Measurements from ENCODE around the gene CTCFL. TPM values are rescaled to one million over a fixed set of nuclear protein-coding genes. Genes with fewer than 3 reads are reported as not detected.

CTCFL gene
- total and polyA plus RNA-seq, 3 donors from 2014 or later: 19.8 to 33.9 (median 24.8) TPM

DNA sequence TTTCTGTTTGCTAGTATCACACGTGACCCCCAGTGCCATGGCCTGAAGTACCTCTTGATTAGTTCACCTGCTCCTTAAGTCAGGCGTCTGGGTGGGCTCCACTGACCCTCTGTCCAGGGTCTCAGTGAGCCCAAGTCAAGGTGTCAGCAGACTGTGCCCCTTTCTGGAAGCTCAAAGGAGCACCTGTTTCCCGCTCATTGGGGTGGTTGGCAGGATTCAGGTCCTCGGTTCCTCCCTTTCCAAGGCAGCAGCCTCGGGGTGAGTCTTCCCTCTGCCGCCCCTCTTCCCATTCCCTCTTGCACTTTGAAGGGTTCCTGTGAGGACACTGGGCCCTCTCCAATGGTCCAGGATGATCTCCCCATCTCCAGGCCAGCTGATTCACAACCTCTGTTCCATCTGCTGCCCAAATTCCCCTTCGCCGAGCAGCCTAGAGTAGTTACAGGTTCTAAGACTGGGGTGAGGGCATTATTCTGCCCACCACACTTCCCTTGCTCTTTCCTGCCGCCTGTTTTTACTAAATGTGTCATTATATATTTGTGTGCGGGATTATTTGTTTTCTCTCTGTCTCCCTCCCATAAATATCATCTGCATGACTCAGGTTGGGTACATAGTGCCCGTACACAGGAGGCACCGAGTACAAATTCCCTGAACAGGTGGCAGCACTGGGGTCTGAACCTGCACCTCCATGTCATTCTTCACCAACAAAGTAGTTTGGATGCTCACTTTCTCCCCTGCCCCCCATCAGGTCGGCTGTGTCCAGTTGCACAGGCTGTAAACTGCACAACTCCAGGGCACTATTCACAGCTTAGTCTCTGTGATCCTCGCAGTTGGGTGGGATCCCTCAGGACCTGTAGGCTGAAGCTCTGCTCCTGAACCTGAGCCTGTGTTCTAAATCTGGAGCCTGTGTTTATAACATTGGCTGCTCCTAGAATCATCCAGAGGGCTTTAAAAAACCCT, 75.3 kb downstream of the CTCFL start:
- Histone ChIP-seq H3K9me3 (no peaks in the 10 kb centered on the region), H3K27ac (no peak overlapping the region)

DNA sequence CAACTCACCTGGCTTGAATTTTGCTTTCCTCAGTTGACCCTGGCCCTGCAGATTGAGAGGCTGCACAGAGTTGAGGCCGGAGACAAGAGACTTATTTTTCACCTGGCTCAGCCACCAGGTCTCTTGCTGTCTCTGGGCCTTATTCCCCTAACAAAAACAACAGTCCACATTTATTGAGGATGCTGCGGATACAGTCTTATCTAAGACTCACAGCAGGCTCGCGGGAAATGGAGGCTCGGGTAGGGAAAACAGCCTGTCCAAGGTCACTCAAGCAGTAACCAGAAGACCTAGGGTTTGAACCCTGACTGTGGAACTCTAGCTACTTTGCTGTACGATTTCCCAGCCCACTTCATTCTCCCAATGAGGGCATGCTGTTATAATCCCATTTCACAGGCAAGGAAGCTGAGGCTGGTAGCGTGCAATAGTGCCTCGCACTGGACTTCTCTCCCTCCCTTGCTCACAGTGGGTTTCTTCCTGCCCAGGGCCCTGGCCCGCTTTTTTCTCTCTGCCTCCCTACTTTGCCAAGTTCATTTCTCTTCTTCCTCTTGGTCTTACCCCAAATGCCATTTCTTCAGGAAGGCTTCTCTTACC, 76.1 kb downstream of the CTCFL start:
- WGBS, 2 donors: 81 to 84% methylated on average over 9 of the region's 9 CpGs
- Histone ChIP-seq H3K9me3 (no peaks in the 10 kb centered on the region), H3K27me3 (no peaks in the 10 kb centered on the region), H3K4me1 (no peaks in the 10 kb centered on the region), H3K27ac (no peak overlapping the region), H3K36me3 (ENCODE audit: low read depth, missing control alignments) (no peaks in the 10 kb centered on the region), H3K4me3 (no peak overlapping the region)
- intact Hi-C loops (cut with DNase I; ENCODE audit: low total_unique reads): loop anchor here (10.0 kb wide), 1 partner anchor 54 kb away; the partner anchor contains the start of gene RBM38
- no peak for DNase-seq
- TF ChIP-seq CTCF (IDR thresholded peaks at IDR 0.05) (no peak), POLR2A (IDR thresholded peaks at IDR 0.05) (no peak)

More for the DNA sequence above, 75.3 kb downstream of the CTCFL start:
- H3K27me3 ChIP-seq: no peaks in the 10 kb centered on the region
- no peak for DNase-seq
- WGBS, 2 donors: 84 to 87% methylated on average over 14 of the region's 14 CpGs
- H3K36me3 ChIP-seq (ENCODE audit: low read depth, missing control alignments): no peaks in the 10 kb centered on the region
- TF ChIP-seq POLR2A (IDR thresholded peaks at IDR 0.05): no peak
- TF ChIP-seq CTCF (IDR thresholded peaks at IDR 0.05): no peak
- intact Hi-C loops (cut with DNase I; ENCODE audit: low total_unique reads): loop anchor here (10.0 kb wide), 1 partner anchor 55 kb away; the partner anchor contains the start of gene RBM38
- no peak overlapping the region for H3K4me3 ChIP-seq
- H3K4me1 ChIP-seq: no peaks in the 10 kb centered on the region

Other genes starting within 250 kb of the CTCFL start
- 10 to 100 TPM in 1 of 2 donors, 1 to 10 TPM in 1; 5.9 to 12.3 TPM for gene SPO11, start 195.3 kb downstream of the CTCFL start, total RNA-seq
- 13.8 TPM for gene SPO11, start 195.3 kb downstream of the CTCFL start, polyA plus RNA-seq (ENCODE audit: insufficient read depth, low read depth, low replicate concordance)
- 100 to 1,000 TPM; 111 to 157 TPM for gene RAE1, start 173.9 kb downstream of the CTCFL start, total RNA-seq
- gene RAE1, start 173.9 kb downstream of the CTCFL start, polyA plus RNA-seq (ENCODE audit: insufficient read depth, low read depth, low replicate concordance): 292 TPM
- 100 to 1,000 TPM; 108 to 114 TPM for gene RBM38, start 133.7 kb downstream of the CTCFL start, total RNA-seq
- gene RBM38, start 133.7 kb downstream of the CTCFL start, polyA plus RNA-seq (ENCODE audit: insufficient read depth, low read depth, low replicate concordance): 69.6 TPM
- gene PCK1, start 36.0 kb upstream of the CTCFL start, total RNA-seq: 1 to 10 TPM in 1 of 2 donors, under 1 TPM in 1; 0.19 to 3.1 TPM
- gene PCK1, start 36.0 kb upstream of the CTCFL start, polyA plus RNA-seq (ENCODE audit: insufficient read depth, low read depth, low replicate concordance): 0.88 TPM
- gene ZBP1, start 95.3 kb upstream of the CTCFL start, total RNA-seq: under 1 TPM in 1 of 2 donors, not detected in 1; 0.31 TPM
- gene ZBP1, start 95.3 kb upstream of the CTCFL start, polyA plus RNA-seq (ENCODE audit: insufficient read depth, low read depth, low replicate concordance): 0.66 TPM
- 10 to 100 TPM in 1 of 2 donors, 1 to 10 TPM in 1; 8.1 to 12.1 TPM for gene PMEPA1, start 184.9 kb upstream of the CTCFL start, total RNA-seq
- 16.8 TPM for gene PMEPA1, start 184.9 kb upstream of the CTCFL start, polyA plus RNA-seq (ENCODE audit: insufficient read depth, low read depth, low replicate concordance)